HEK293 (cell line): ENCODE data around the gene MUSK.

ENCODE experiments used
- CTCF ChIA-PET: fragments of 350-600 bp; formaldehyde crosslinking; extraction: SDS; loops from one replicate; lab custom pipeline; 2021; ENCODE audit warnings: antibody characterized with exemption; lab: Yijun Ruan, JAX
- POLR2A ChIA-PET: fragments of 300-600 bp; formaldehyde crosslinking; extraction: SDS; loops from one replicate; lab custom pipeline; 2020; ENCODE audit warnings: antibody characterized with exemption, inconsistent platforms; lab: Yijun Ruan, JAX
- H3K27ac ChIP-seq: fragments of 200-500 bp; sonication (Bioruptor generic); 2 replicates; pipeline ENCODE4 v1.5.1; 2014; ENCODE audit warnings: low read depth, low read length, control low read depth, inconsistent platforms; ENCODE audit errors: extremely low read depth
- H3K36me3 ChIP-seq, 2 experiments: fragments of 200-500 bp in 1 of 2; sonication (Bioruptor generic) in 1 of 2; 1 replicate in 1 of 2; 2 replicates in 1 of 2; pipeline ENCODE4 v1.5.1; 2014 to 2017; ENCODE audit warnings: inconsistent platforms in 2 of 2, low read length in 2 of 2; ENCODE audit not compliant: control insufficient read depth in 2 of 2, insufficient read depth in 1 of 2
- H3K4me1 ChIP-seq: fragments of 200-500 bp; sonication (Bioruptor generic); 2 replicates; pipeline ENCODE4 v1.5.1; 2014; ENCODE audit warnings: mild to moderate bottlenecking, low read length, inconsistent platforms; ENCODE audit not compliant: control insufficient read depth, insufficient read depth
- H3K4me3 ChIP-seq: 2 replicates; pipeline ENCODE4 v1.5.1; 2011; ENCODE audit warnings: low read depth, mild to moderate bottlenecking, control low read depth, low read length, moderate library complexity
- H3K9me3 ChIP-seq: fragments of 200-500 bp; sonication (Bioruptor generic); 2 replicates; pipeline ENCODE4 v1.5.1; 2014; ENCODE audit warnings: low read depth, low read length, inconsistent platforms; ENCODE audit not compliant: control insufficient read depth, insufficient read depth
- BCL11B ChIP-seq: fragments of 450-650 bp; formaldehyde crosslinking; IDR thresholded peaks from 2 replicates; pipeline ENCODE4 v1.5.1; 2016; ENCODE audit warnings: low read depth, missing biosample characterization, missing genetic modification characterization
- BCL6B ChIP-seq: fragments of 450-650 bp; formaldehyde crosslinking; IDR thresholded peaks from 2 replicates; pipeline ENCODE4 v1.5.1; 2017; ENCODE audit warnings: missing biosample characterization, missing genetic modification characterization
- CTCF ChIP-seq: fragments of 450-650 bp; formaldehyde crosslinking; IDR thresholded peaks from 2 replicates; pipeline ENCODE4 v1.5.1; 2016; ENCODE audit warnings: missing biosample characterization, missing genetic modification characterization
- GLI4 ChIP-seq: fragments of 450-650 bp; formaldehyde crosslinking; IDR thresholded peaks from 2 replicates; pipeline ENCODE4 v1.5.1; 2016; ENCODE audit warnings: missing biosample characterization, missing genetic modification characterization
- KLF1 ChIP-seq: fragments of 450-650 bp; formaldehyde crosslinking; IDR thresholded peaks from 2 replicates; pipeline ENCODE4 v1.5.1; 2016; ENCODE audit warnings: missing biosample characterization, missing genetic modification characterization
- MYNN ChIP-seq: fragments of 450-650 bp; formaldehyde crosslinking; IDR thresholded peaks from 2 replicates; pipeline ENCODE4 v1.5.1; 2016; ENCODE audit warnings: missing biosample characterization, missing genetic modification characterization, borderline replicate concordance
- PATZ1 ChIP-seq: fragments of 450-650 bp; formaldehyde crosslinking; IDR thresholded peaks from 2 replicates; pipeline ENCODE4 v1.5.1; 2016; ENCODE audit warnings: missing biosample characterization, missing genetic modification characterization
- REPIN1 ChIP-seq: fragments of 450-650 bp; formaldehyde crosslinking; IDR thresholded peaks from 2 replicates; pipeline ENCODE4 v1.5.1; 2017; ENCODE audit warnings: missing biosample characterization, missing genetic modification characterization, low read depth
- YY1 ChIP-seq: fragments of 450-650 bp; formaldehyde crosslinking; IDR thresholded peaks from 2 replicates; pipeline ENCODE4 v1.5.1; 2018; ENCODE audit warnings: missing biosample characterization, missing genetic modification characterization
- ZBTB17 ChIP-seq: fragments of 450-650 bp; formaldehyde crosslinking; IDR thresholded peaks from 2 replicates; pipeline ENCODE4 v1.5.1; 2016; ENCODE audit warnings: missing biosample characterization, missing genetic modification characterization
- ZBTB7A ChIP-seq: fragments of 450-650 bp; formaldehyde crosslinking; IDR thresholded peaks from 2 replicates; pipeline ENCODE4 v1.5.1; 2016; ENCODE audit warnings: low read depth, missing biosample characterization, missing genetic modification characterization
- ZBTB8A ChIP-seq: fragments of 450-650 bp; formaldehyde crosslinking; IDR thresholded peaks from 2 replicates; pipeline ENCODE4 v1.5.1; 2016; ENCODE audit warnings: missing biosample characterization, missing genetic modification characterization
- ZNF112 ChIP-seq: fragments of 450-650 bp; formaldehyde crosslinking; IDR thresholded peaks from 2 replicates; pipeline ENCODE4 v1.5.0; 2017; ENCODE audit warnings: missing biosample characterization, missing genetic modification characterization
- ZNF155 ChIP-seq: fragments of 450-650 bp; formaldehyde crosslinking; IDR thresholded peaks from 2 replicates; pipeline ENCODE4 v1.5.1; 2016; ENCODE audit warnings: missing biosample characterization, missing genetic modification characterization
- ZNF169 ChIP-seq: fragments of 450-650 bp; formaldehyde crosslinking; IDR thresholded peaks from 2 replicates; pipeline ENCODE4 v1.5.1; 2016; ENCODE audit warnings: missing biosample characterization, missing genetic modification characterization
- ZNF426 ChIP-seq: fragments of 450-650 bp; formaldehyde crosslinking; IDR thresholded peaks from 2 replicates; pipeline ENCODE4 v1.5.1; 2017; ENCODE audit warnings: missing biosample characterization, missing genetic modification characterization, mild to moderate bottlenecking, inconsistent platforms, moderate library complexity
- ZNF521 ChIP-seq: fragments of 450-650 bp; formaldehyde crosslinking; IDR thresholded peaks from 2 replicates; pipeline ENCODE4 v1.5.1; 2017; ENCODE audit warnings: missing biosample characterization, mild to moderate bottlenecking, missing genetic modification characterization
- ZNF610 ChIP-seq: fragments of 450-650 bp; formaldehyde crosslinking; IDR thresholded peaks from 2 replicates; pipeline ENCODE4 v1.5.1; 2016; ENCODE audit warnings: missing biosample characterization, missing genetic modification characterization, borderline replicate concordance
- ZSCAN16 ChIP-seq: fragments of 450-650 bp; formaldehyde crosslinking; IDR thresholded peaks from 2 replicates; pipeline ENCODE4 v1.5.1; 2016; ENCODE audit warnings: missing biosample characterization, missing genetic modification characterization
- TF ChIP-seq, protein P1 (sequence below): fragments of 450-650 bp; formaldehyde crosslinking; IDR thresholded peaks from 2 replicates; pipeline ENCODE4 v1.5.1; 2016; ENCODE audit warnings: missing biosample characterization, missing genetic modification characterization
- TF ChIP-seq, protein P2 (sequence below): fragments of 450-650 bp; formaldehyde crosslinking; IDR thresholded peaks from 2 replicates; pipeline ENCODE4 v1.5.1; 2016; ENCODE audit warnings: missing biosample characterization, missing genetic modification characterization
- TF ChIP-seq, protein P3 (sequence below): fragments of 450-650 bp; formaldehyde crosslinking; conservative IDR thresholded peaks from 2 replicates; pipeline ENCODE4 v1.5.1; 2016; ENCODE audit warnings: low read depth, missing biosample characterization, missing genetic modification characterization

MUSK gene

DNA sequence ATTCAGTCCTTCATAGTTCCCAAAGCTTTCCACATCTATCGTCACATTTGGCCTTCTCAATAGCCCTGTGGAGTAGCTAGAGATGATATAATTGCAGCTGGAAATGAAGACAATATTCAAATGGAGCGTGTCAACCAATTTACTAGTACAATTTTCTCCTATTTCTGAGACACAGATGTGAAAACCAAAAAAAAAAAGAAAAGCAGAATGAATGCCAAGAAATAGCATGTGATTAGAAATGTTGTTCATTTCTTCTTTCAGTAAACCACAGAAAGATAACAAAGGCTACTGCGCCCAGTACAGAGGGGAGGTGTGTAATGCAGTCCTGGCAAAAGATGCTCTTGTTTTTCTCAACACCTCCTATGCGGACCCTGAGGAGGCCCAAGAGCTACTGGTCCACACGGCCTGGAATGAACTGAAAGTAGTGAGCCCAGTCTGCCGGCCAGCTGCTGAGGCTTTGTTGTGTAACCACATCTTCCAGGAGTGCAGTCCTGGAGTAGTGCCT is 99.0 kb downstream of the MUSK start:
- CTCF ChIA-PET: no interaction called here
- H3K36me3 ChIP-seq: no peaks in the 10 kb centered on the region
- H3K4me1 ChIP-seq: 0 out of 2 replicates have a peak, but pooled peaks cover 1% of the 10 kb centered on the region
- no peak for TF ChIP-seq ZNF169
- TF ChIP-seq ZNF155 (tag by site-specific recombination): no peak
- TF ChIP-seq KLF1 (tag by site-specific recombination): no peak
- TF ChIP-seq ZNF610 (tag by site-specific recombination): no peak
- TF ChIP-seq ZNF521: no peak
- no peak overlapping the region for H3K27ac ChIP-seq
- H3K9me3 ChIP-seq: no peaks in the 10 kb centered on the region
- H3K4me3 ChIP-seq: no peak overlapping the region
- POLR2A ChIA-PET: no interaction called here

DNA sequence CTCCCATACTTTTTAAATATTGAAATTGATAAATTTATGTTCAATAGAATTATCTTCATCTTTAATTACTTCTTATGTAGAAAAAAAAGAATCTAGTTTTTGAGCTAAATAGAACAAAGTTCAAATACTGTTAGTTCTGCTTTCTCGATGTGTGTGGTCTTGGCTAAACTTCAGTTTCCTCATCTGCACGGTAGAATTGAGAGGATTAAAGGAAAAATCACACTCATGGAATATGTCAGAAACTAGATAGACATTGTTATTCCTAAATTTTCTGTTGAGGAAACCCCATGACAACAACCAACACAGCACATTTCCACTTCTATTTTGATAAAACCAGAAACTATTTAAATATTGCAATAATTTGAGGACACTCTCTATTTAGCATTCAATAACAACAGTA is 100.3 kb downstream of the MUSK start:
- Histone ChIP-seq H3K27ac (no peak overlapping the region), H3K9me3 (no peaks in the 10 kb centered on the region), H3K4me1 (no peaks in the 10 kb centered on the region), H3K4me3 (no peak overlapping the region), H3K36me3 (no peaks in the 10 kb centered on the region)
- ChIA-PET POLR2A (no interaction called here), CTCF (no interaction called here)
- TF ChIP-seq, protein P1, sequence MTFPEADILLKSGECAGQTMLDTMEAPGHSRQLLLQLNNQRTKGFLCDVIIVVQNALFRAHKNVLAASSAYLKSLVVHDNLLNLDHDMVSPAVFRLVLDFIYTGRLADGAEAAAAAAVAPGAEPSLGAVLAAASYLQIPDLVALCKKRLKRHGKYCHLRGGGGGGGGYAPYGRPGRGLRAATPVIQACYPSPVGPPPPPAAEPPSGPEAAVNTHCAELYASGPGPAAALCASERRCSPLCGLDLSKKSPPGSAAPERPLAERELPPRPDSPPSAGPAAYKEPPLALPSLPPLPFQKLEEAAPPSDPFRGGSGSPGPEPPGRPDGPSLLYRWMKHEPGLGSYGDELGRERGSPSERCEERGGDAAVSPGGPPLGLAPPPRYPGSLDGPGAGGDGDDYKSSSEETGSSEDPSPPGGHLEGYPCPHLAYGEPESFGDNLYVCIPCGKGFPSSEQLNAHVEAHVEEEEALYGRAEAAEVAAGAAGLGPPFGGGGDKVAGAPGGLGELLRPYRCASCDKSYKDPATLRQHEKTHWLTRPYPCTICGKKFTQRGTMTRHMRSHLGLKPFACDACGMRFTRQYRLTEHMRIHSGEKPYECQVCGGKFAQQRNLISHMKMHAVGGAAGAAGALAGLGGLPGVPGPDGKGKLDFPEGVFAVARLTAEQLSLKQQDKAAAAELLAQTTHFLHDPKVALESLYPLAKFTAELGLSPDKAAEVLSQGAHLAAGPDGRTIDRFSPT (tag by site-specific recombination): no peak
- TF ChIP-seq, protein P2, sequence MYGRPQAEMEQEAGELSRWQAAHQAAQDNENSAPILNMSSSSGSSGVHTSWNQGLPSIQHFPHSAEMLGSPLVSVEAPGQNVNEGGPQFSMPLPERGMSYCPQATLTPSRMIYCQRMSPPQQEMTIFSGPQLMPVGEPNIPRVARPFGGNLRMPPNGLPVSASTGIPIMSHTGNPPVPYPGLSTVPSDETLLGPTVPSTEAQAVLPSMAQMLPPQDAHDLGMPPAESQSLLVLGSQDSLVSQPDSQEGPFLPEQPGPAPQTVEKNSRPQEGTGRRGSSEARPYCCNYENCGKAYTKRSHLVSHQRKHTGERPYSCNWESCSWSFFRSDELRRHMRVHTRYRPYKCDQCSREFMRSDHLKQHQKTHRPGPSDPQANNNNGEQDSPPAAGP (tag by site-specific recombination): no peak
- TF ChIP-seq, protein P3, sequence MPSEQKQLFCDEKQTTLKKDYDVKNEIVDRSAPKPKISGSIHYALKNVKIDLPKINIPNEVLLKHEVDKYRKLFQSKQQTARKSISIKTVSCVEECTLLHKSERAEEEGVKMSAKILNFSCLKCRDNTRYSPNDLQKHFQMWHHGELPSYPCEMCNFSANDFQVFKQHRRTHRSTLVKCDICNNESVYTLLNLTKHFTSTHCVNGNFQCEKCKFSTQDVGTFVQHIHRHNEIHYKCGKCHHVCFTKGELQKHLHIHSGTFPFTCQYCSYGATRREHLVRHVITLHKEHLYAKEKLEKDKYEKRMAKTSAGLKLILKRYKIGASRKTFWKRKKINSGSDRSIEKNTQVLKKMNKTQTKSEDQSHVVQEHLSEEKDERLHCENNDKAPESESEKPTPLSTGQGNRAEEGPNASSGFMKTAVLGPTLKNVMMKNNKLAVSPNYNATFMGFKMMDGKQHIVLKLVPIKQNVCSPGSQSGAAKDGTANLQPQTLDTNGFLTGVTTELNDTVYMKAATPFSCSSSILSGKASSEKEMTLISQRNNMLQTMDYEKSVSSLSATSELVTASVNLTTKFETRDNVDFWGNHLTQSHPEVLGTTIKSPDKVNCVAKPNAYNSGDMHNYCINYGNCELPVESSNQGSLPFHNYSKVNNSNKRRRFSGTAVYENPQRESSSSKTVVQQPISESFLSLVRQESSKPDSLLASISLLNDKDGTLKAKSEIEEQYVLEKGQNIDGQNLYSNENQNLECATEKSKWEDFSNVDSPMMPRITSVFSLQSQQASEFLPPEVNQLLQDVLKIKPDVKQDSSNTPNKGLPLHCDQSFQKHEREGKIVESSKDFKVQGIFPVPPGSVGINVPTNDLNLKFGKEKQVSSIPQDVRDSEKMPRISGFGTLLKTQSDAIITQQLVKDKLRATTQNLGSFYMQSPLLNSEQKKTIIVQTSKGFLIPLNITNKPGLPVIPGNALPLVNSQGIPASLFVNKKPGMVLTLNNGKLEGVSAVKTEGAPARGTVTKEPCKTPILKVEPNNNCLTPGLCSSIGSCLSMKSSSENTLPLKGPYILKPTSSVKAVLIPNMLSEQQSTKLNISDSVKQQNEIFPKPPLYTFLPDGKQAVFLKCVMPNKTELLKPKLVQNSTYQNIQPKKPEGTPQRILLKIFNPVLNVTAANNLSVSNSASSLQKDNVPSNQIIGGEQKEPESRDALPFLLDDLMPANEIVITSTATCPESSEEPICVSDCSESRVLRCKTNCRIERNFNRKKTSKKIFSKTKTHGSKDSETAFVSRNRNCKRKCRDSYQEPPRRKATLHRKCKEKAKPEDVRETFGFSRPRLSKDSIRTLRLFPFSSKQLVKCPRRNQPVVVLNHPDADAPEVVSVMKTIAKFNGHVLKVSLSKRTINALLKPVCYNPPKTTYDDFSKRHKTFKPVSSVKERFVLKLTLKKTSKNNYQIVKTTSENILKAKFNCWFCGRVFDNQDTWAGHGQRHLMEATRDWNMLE (tag by site-specific recombination): no peak
- TF ChIP-seq GLI4 (no peak), ZBTB8A (tag by site-specific recombination) (no peak), ZNF426 (tag by site-specific recombination) (no peak), YY1 (tag by site-specific recombination) (no peak), MYNN (no peak), BCL11B (tag by site-specific recombination) (no peak), ZNF169 (no peak), ZNF112 (tag by site-specific recombination) (no peak), ZSCAN16 (tag by site-specific recombination) (no peak), ZBTB17 (no peak), ZBTB7A (tag by site-specific recombination) (no peak), REPIN1 (tag by site-specific recombination) (no peak), BCL6B (tag by site-specific recombination) (no peak), PATZ1 (tag by site-specific recombination) (no peak), CTCF (tag by site-specific recombination) (no peak)
